GM12878 (cell line): ENCODE measurements around the gene PRR18. TPM values are rescaled to one million over a fixed set of nuclear protein-coding genes. Genes with fewer than 3 reads are reported as not detected.
A peak's percentile ranks its signal among the peaks of the same experiment; 100 is the strongest.

Experiments used
- ATAC-seq: fragments of 200-7000 bp; cut with Tn5 transposase; 3 replicates; pipeline ENCODE4 v1.9.1; 2020; ENCODE audit warnings: mild to moderate bottlenecking, moderate library complexity
- BruUV-seq: library from RNA; stranded (reverse); fragments of 400-500 nt; replicated peaks from 2 replicates; lab custom pipeline; 2021; lab: Mats Ljungman, UMichigan
- CTCF ChIA-PET: fragments of 300-600 bp; sonication (Branson Sonifier 250); formaldehyde crosslinking; extraction: SDS; loops from one replicate; lab custom pipeline; 2021; ENCODE audit warnings: inconsistent platforms; lab: Yijun Ruan, JAX
- POLR2A ChIA-PET: fragments of 350-600 bp; formaldehyde crosslinking; extraction: SDS; loops from one replicate; lab custom pipeline; 2021; ENCODE audit warnings: inconsistent platforms; lab: Charles Lee
- RAD21 ChIA-PET: fragments of 300-600 bp; sonication (Branson Sonifier 250); formaldehyde crosslinking; loops from one replicate; lab custom pipeline; 2023; ENCODE audit warnings: antibody characterized with exemption; ENCODE audit not compliant: unreplicated experiment; lab: Charles Lee
- SMC1A ChIA-PET: fragments of 300-600 bp; sonication (Branson Sonifier 250); formaldehyde crosslinking; loops from one replicate; lab custom pipeline; 2023; ENCODE audit not compliant: unreplicated experiment, uncharacterized antibody; lab: Charles Lee
- DNase-seq: peaks from one replicate; pipeline ENCODE4 v3.0.0-alpha.2; 2011; ENCODE audit warnings: low read depth, low spot score
- FAIRE-seq: peaks from 3 replicates; lab custom pipeline; 2011; peaks lifted over from hg19 to GRCh38; lab: Jason Lieb, UNC
- H2AFZ ChIP-seq: 2 replicates; pipeline ENCODE4 v1.6.0; 2011; ENCODE audit warnings: low read depth, low read length, control low read depth; ENCODE audit not compliant: control insufficient read depth
- H3K27ac ChIP-seq: 2 replicates; pipeline ENCODE4 v1.5.1; 2011; ENCODE audit warnings: control low read depth; ENCODE audit not compliant: control insufficient read depth, insufficient read depth
- H3K27me3 ChIP-seq, 2 experiments: replicated peaks in 1 of 2; 2 replicates each; pipeline versions ENCODE4 v1.6.0 to v1.6.1; 2011; ENCODE audit warnings: low read length in 1 of 2; ENCODE audit not compliant: control insufficient read depth in 2 of 2, insufficient read depth in 2 of 2
- H3K36me3 ChIP-seq, 2 experiments: 2 replicates each; pipeline ENCODE4 v1.5.1; 2011; ENCODE audit warnings: low read length in 1 of 2; ENCODE audit not compliant: control insufficient read depth in 2 of 2, insufficient read depth in 2 of 2
- H3K4me1 ChIP-seq: 2 replicates; pipeline ENCODE4 v1.6.1; 2011; ENCODE audit warnings: mild to moderate bottlenecking, low read length, moderate library complexity, mixed read lengths; ENCODE audit not compliant: control insufficient read depth, insufficient read depth
- H3K4me2 ChIP-seq: 2 replicates; pipeline ENCODE4 v1.6.0; 2011; ENCODE audit warnings: control low read depth; ENCODE audit not compliant: control insufficient read depth, insufficient read depth
- H3K4me3 ChIP-seq: fragments of 200-600 bp; sonication (generic); 2 replicates; pipeline ENCODE4 v1.5.1; 2016
- H3K79me2 ChIP-seq: 2 replicates; pipeline ENCODE4 v1.6.0; 2011; ENCODE audit warnings: low read length; ENCODE audit not compliant: control insufficient read depth, insufficient read depth
- H3K9ac ChIP-seq: 2 replicates; pipeline ENCODE4 v1.8.0; 2011; ENCODE audit warnings: low read length, control low read depth, mixed read lengths; ENCODE audit not compliant: control insufficient read depth, insufficient read depth
- H3K9me3 ChIP-seq: replicated peaks from 3 replicates; pipeline ENCODE4 v1.5.1; 2011; ENCODE audit warnings: mild to moderate bottlenecking, low read length; ENCODE audit not compliant: control insufficient read depth, insufficient read depth
- H4K20me1 ChIP-seq: 2 replicates; pipeline ENCODE4 v1.6.0; 2011; ENCODE audit not compliant: control insufficient read depth, insufficient read depth
- FOS ChIP-seq: IDR thresholded peaks from 3 replicates; pipeline ENCODE4 v1.6.1; 2011; ENCODE audit warnings: borderline replicate concordance; ENCODE audit not compliant: insufficient read length; ENCODE audit errors: extremely low read depth
- MYC ChIP-seq: IDR thresholded peaks from 2 replicates; pipeline ENCODE4 v1.6.1; 2011; ENCODE audit warnings: mild to moderate bottlenecking, low read length, moderate library complexity, inconsistent platforms; ENCODE audit not compliant: insufficient read depth, insufficient replicate concordance, insufficient read length, severe bottlenecking
- RB1 ChIP-seq: fragments of 450-650 bp; formaldehyde crosslinking; IDR thresholded peaks from 2 replicates; pipeline ENCODE4 v1.6.1; 2017; ENCODE audit warnings: mild to moderate bottlenecking, borderline replicate concordance
- RCOR1 ChIP-seq: conservative IDR thresholded peaks from 2 replicates; pipeline ENCODE4 v1.6.1; 2012; ENCODE audit warnings: low read depth, low read length, improper control_type of control experiment
- SRF ChIP-seq, 2 experiments: IDR thresholded peaks; 2 replicates each; pipeline ENCODE4 v1.6.1; 2011; ENCODE audit warnings: low read depth in 2 of 2, low read length in 2 of 2, mild to moderate bottlenecking in 1 of 2, moderate library complexity in 1 of 2
- YY1 ChIP-seq: IDR thresholded peaks from 2 replicates; pipeline ENCODE4 v1.6.1; 2011; ENCODE audit warnings: low read depth, mild to moderate bottlenecking, low read length
- WGBS: methylation state at CpG from one replicate; pipeline ENCODE4 v1.1.6; 2016; ENCODE audit warnings: low lambda C conversion rate; ENCODE audit not compliant: insufficient replicate concordance, insufficient coverage; ENCODE audit errors: missing lambda C conversion rate; 5-methylcytosine and 5-hydroxymethylcytosine counted together
- in situ Hi-C: fragments of 300-500 bp; cut with MboI; formaldehyde crosslinking; loops from 9 replicates; pipeline ENCODE4 v1.14.3; 2018; ENCODE audit warnings: mixed read lengths
- intact Hi-C: fragments of 100-400 bp; cut with micrococcal nuclease; formaldehyde crosslinking; loops from one replicate; pipeline ENCODE4 v1.14.2; 2022; ENCODE audit not compliant: unreplicated experiment
- polyA plus RNA-seq, 11 experiments: library from polyadenylated mRNA; depleted of rRNA in 4 of 11; unstranded in 6 of 11; stranded (reverse) in 5 of 11; fragments of >200 nt; fragmentation: Nextera tagmentation in 4 of 11; fragmentation: Illumina TruSeq in 1 of 11; extraction: Ambion mirVana in 4 of 11; extraction: Trizol in 1 of 11; gene quantifications; 1 replicate in 1 of 11; 2 replicates in 10 of 11; pipeline versions ENCODE4 v1.2.1 to v1.2.3, GENCODE V29; 2011 to 2016; ENCODE audit warnings: inconsistent platforms in 2 of 11, missing spikeins in 2 of 11, low read depth in 1 of 11
- total RNA-seq, 4 experiments: library from RNA; depleted of rRNA in 3 of 4; stranded (reverse); fragments of >200 nt in 3 of 4; fragmentation: Illumina TruSeq in 1 of 4; extraction: Trizol in 1 of 4; gene quantifications; 2 replicates each; pipeline versions ENCODE4 v1.2.1 to v1.2.3, GENCODE V29; 2013 to 2021
- TF ChIP-seq, protein P1 (sequence below): fragments of 450-650 bp; IDR thresholded peaks from 2 replicates; pipeline ENCODE4 v1.6.1; 2016; ENCODE audit warnings: mild to moderate bottlenecking, moderate library complexity, borderline replicate concordance
- TF ChIP-seq, protein P2 (sequence below): IDR thresholded peaks from 2 replicates; pipeline ENCODE4 v1.6.1; 2012; ENCODE audit warnings: low read depth, low read length, improper control_type of control experiment
- TF ChIP-seq, protein P3 (sequence below): fragments of 450-650 bp; IDR thresholded peaks from 2 replicates; pipeline ENCODE4 v1.6.1; 2016; ENCODE audit warnings: mild to moderate bottlenecking
- TF ChIP-seq, protein P4 (sequence below): fragments of 450-650 bp; formaldehyde crosslinking; IDR thresholded peaks from 2 replicates; pipeline ENCODE4 v1.5.0; 2022; ENCODE audit warnings: mild to moderate bottlenecking, missing genetic modification characterization

The PRR18 gene
- total and polyA plus RNA-seq, 10 of the 15 experiments (the other 5 are each of a cell fraction or from before 2014, with no cell fraction given) = 0.13 to 8.2 (median 1.6) TPM

DNA sequence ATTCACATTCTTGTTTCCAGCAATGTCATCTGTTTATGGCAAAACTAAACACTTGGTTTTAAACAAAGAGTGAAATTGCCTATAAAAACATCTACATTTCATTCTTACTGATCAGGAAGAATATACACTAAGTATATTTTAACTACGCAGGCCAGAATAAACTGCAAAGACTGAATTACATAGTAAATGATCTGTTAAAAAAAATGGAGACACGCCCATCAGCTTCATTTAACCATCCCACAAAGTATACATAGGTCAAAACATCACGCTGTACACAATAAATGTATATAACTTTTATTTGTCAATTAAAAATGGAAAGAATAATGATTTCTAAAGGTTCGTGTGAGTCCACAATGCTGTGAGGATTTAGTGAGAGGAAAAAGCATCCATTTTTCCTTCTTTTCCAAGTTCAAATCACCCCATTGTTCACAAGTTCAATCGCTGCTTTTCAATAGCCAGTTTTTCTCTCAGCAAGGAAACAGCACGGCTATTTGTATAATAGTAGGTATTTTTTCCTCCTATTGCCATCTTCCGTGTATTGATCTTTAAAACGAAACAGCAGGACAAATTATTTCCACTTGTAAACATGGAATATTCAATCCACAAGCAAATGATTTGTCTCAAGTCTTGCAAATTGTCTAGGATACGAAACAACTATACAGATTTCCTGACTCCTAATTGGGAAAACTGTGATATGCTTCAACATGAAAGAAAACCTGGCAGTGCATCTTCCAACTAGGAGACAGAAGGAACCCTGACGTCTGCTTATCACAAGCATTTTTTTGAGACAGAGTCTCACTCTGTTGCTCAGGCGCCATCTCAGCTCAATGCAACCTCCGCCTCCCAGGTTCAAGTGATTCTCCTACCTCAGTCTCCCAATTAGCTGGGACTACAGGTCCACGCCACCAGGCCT is 23.6 kb upstream of the PRR18 start:
- Histone ChIP-seq H3K27me3 (no peaks in the 10 kb centered on the region), H2AFZ (no peak overlapping the region), H3K9me3 (no peaks in the 10 kb centered on the region; the same call in 2 of the 3 replicates), H3K27ac (no peak overlapping the region; the same call in 1 of the 2 replicates), H3K9ac (no peak overlapping the region; the same call in 1 of the 2 replicates), H3K4me1 (peaks cover 37% of the 10 kb centered on the region), H3K4me2 (peak overlapping the region; percentile 90), H3K36me3 (peaks cover 8 to 20% of the 10 kb centered on the region in 2 experiments), H3K79me2 (peaks cover 93% of the 10 kb centered on the region), H3K4me3 (peak overlapping the region; percentile 13), H4K20me1 (no peaks in the 10 kb centered on the region)
- in situ Hi-C loops = loop anchor here (5.0 kb wide), 1 partner anchor 51 kb away; the partner anchor contains the start of gene MPC1
- no TSS peak for BruUV-seq
- 92% methylated on average over 13 of the region's 13 CpGs for WGBS
- ChIA-PET RAD21 (interaction anchor here (1.3 kb wide), 2 partner anchors 19 to 50 kb away, joined by 3 to 5 read pairs; no protein-coding TSS in a partner anchor), CTCF (interaction anchor here (0.9 to 1.4 kb wide), 6 partner anchors 18 to 69 kb away, joined by 3 to 8 read pairs (median 5); no protein-coding TSS in a partner anchor), POLR2A (no interaction called here), SMC1A (interaction anchor here (0.7 to 1.3 kb wide), 5 partner anchors 18 to 1200 kb away, joined by 3 to 4 read pairs (median 3); no protein-coding TSS in a partner anchor)
- no peak for ATAC-seq
- FAIRE-seq = no peak
- no peak for DNase-seq
- intact Hi-C loops = loop anchor here (2.0 to 10.0 kb wide), 2 partner anchors 53 to 763 kb away; no protein-coding TSS in a partner anchor
- TF ChIP-seq, protein P1, sequence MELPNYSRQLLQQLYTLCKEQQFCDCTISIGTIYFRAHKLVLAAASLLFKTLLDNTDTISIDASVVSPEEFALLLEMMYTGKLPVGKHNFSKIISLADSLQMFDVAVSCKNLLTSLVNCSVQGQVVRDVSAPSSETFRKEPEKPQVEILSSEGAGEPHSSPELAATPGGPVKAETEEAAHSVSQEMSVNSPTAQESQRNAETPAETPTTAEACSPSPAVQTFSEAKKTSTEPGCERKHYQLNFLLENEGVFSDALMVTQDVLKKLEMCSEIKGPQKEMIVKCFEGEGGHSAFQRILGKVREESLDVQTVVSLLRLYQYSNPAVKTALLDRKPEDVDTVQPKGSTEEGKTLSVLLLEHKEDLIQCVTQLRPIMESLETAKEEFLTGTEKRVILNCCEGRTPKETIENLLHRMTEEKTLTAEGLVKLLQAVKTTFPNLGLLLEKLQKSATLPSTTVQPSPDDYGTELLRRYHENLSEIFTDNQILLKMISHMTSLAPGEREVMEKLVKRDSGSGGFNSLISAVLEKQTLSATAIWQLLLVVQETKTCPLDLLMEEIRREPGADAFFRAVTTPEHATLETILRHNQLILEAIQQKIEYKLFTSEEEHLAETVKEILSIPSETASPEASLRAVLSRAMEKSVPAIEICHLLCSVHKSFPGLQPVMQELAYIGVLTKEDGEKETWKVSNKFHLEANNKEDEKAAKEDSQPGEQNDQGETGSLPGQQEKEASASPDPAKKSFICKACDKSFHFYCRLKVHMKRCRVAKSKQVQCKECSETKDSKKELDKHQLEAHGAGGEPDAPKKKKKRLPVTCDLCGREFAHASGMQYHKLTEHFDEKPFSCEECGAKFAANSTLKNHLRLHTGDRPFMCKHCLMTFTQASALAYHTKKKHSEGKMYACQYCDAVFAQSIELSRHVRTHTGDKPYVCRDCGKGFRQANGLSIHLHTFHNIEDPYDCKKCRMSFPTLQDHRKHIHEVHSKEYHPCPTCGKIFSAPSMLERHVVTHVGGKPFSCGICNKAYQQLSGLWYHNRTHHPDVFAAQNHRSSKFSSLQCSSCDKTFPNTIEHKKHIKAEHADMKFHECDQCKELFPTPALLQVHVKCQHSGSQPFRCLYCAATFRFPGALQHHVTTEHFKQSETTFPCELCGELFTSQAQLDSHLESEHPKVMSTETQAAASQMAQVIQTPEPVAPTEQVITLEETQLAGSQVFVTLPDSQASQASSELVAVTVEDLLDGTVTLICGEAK = no peak
- no peak for TF ChIP-seq SRF (IDR thresholded peaks at IDR 0.05; ENCODE audit: low read depth in 2 of 2, low read length in 2 of 2)
- TF ChIP-seq, protein P2, sequence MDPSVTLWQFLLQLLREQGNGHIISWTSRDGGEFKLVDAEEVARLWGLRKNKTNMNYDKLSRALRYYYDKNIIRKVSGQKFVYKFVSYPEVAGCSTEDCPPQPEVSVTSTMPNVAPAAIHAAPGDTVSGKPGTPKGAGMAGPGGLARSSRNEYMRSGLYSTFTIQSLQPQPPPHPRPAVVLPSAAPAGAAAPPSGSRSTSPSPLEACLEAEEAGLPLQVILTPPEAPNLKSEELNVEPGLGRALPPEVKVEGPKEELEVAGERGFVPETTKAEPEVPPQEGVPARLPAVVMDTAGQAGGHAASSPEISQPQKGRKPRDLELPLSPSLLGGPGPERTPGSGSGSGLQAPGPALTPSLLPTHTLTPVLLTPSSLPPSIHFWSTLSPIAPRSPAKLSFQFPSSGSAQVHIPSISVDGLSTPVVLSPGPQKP = no peak
- no peak for TF ChIP-seq MYC
- TF ChIP-seq YY1 = no peak
- TF ChIP-seq FOS = no peak
- TF ChIP-seq RB1 = no peak
- no peak for TF ChIP-seq RCOR1
- TF ChIP-seq, protein P3, sequence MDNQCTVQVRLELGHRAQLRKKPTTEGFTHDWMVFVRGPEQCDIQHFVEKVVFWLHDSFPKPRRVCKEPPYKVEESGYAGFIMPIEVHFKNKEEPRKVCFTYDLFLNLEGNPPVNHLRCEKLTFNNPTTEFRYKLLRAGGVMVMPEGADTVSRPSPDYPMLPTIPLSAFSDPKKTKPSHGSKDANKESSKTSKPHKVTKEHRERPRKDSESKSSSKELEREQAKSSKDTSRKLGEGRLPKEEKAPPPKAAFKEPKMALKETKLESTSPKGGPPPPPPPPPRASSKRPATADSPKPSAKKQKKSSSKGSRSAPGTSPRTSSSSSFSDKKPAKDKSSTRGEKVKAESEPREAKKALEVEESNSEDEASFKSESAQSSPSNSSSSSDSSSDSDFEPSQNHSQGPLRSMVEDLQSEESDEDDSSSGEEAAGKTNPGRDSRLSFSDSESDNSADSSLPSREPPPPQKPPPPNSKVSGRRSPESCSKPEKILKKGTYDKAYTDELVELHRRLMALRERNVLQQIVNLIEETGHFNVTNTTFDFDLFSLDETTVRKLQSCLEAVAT = no peak
- TF ChIP-seq, protein P4, sequence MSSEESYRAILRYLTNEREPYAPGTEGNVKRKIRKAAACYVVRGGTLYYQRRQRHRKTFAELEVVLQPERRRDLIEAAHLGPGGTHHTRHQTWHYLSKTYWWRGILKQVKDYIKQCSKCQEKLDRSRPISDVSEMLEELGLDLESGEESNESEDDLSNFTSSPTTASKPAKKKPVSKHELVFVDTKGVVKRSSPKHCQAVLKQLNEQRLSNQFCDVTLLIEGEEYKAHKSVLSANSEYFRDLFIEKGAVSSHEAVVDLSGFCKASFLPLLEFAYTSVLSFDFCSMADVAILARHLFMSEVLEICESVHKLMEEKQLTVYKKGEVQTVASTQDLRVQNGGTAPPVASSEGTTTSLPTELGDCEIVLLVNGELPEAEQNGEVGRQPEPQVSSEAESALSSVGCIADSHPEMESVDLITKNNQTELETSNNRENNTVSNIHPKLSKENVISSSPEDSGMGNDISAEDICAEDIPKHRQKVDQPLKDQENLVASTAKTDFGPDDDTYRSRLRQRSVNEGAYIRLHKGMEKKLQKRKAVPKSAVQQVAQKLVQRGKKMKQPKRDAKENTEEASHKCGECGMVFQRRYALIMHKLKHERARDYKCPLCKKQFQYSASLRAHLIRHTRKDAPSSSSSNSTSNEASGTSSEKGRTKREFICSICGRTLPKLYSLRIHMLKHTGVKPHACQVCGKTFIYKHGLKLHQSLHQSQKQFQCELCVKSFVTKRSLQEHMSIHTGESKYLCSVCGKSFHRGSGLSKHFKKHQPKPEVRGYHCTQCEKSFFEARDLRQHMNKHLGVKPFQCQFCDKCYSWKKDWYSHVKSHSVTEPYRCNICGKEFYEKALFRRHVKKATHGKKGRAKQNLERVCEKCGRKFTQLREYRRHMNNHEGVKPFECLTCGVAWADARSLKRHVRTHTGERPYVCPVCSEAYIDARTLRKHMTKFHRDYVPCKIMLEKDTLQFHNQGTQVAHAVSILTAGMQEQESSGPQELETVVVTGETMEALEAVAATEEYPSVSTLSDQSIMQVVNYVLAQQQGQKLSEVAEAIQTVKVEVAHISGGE = no peak
